BLaER1 treated with 17β-estradiol and CSF1 and Interleukin-3, amounts not matched to agents 10 nM and 100 nM (cell line): ENCODE measurements around the gene SPAG17.

Experiments
- H3K27ac ChIP-seq, 11 experiments: shearing (Covaris generic); formaldehyde crosslinking; 2 replicates each; pipeline ENCODE4 v1.8.1; 2022
- H3K27me3 ChIP-seq, 11 experiments: shearing (Covaris generic); formaldehyde crosslinking; 2 replicates each; pipeline ENCODE4 v1.8.1; 2022
- H3K36me3 ChIP-seq, 11 experiments: shearing (Covaris generic); formaldehyde crosslinking; 2 replicates each; pipeline ENCODE4 v1.8.1; 2022
- H3K4me1 ChIP-seq, 10 experiments: shearing (Covaris generic); formaldehyde crosslinking; 2 replicates each; pipeline ENCODE4 v1.8.1; 2022
- H3K4me2 ChIP-seq, 11 experiments: shearing (Covaris generic); formaldehyde crosslinking; 2 replicates each; pipeline ENCODE4 v1.8.1; 2022
- H3K4me3 ChIP-seq, 10 experiments: shearing (Covaris generic); formaldehyde crosslinking; 2 replicates each; pipeline ENCODE4 v1.8.1; 2022
- H3K9ac ChIP-seq, 11 experiments: shearing (Covaris generic); formaldehyde crosslinking; 2 replicates each; pipeline ENCODE4 v1.8.1; 2022
- H3K9me3 ChIP-seq, 11 experiments: shearing (Covaris generic); formaldehyde crosslinking; replicated peaks in 1 of 11; 2 replicates each; pipeline ENCODE4 v1.8.1; 2022
- H4K20me1 ChIP-seq, 11 experiments: shearing (Covaris generic); formaldehyde crosslinking; 2 replicates each; pipeline ENCODE4 v1.8.1; 2022
- Cebpa-rat ChIP-seq, 11 experiments: shearing (Covaris generic); IDR thresholded peaks; 2 replicates each; pipeline ENCODE4 v1.8.1; 2022

SPAG17 gene

GRCh38 chr1:118116909-118117308 is 68.1 kb downstream of the SPAG17 start:
- no peaks in the 10 kb centered on the region for H3K27me3 ChIP-seq
- H3K9ac ChIP-seq: no peak overlapping the region
- no peaks in the 10 kb centered on the region for H4K20me1 ChIP-seq
- H3K27ac ChIP-seq: no peak overlapping the region
- no peak overlapping the region for H3K4me2 ChIP-seq
- H3K9me3 ChIP-seq: no peaks in the 10 kb centered on the region
- H3K4me3 ChIP-seq: no peak overlapping the region
- no peaks in the 10 kb centered on the region for H3K36me3 ChIP-seq
- no peaks in the 10 kb centered on the region for H3K4me1 ChIP-seq
- no peak for TF ChIP-seq Cebpa-rat (IDR thresholded peaks at IDR 0.05)

GRCh38 chr1:118116401-118116800 is 68.6 kb downstream of the SPAG17 start:
- H3K36me3 ChIP-seq: no peaks in the 10 kb centered on the region
- no peaks in the 10 kb centered on the region for H3K9me3 ChIP-seq
- TF ChIP-seq Cebpa-rat (IDR thresholded peaks at IDR 0.05): no peak
- H3K27ac ChIP-seq: no peak overlapping the region
- peaks cover under 1 to 4% (median 3%) of the 10 kb centered on the region in 10 experiments; a peak in 15 of 20 replicates for H3K4me1 ChIP-seq
- H3K27me3 ChIP-seq: no peaks in the 10 kb centered on the region
- H3K9ac ChIP-seq: no peak overlapping the region
- no peaks in the 10 kb centered on the region for H4K20me1 ChIP-seq
- no peak overlapping the region for H3K4me3 ChIP-seq
- no peak overlapping the region for H3K4me2 ChIP-seq

GRCh38 chr1:118115567-118116295 is 69.3 kb downstream of the SPAG17 start:
- no peak overlapping the region for H3K4me2 ChIP-seq
- no peaks in the 10 kb centered on the region for H3K9me3 ChIP-seq
- H3K36me3 ChIP-seq: no peaks in the 10 kb centered on the region
- no peaks in the 10 kb centered on the region for H3K27me3 ChIP-seq
- no peak overlapping the region for H3K27ac ChIP-seq
- TF ChIP-seq Cebpa-rat (IDR thresholded peaks at IDR 0.05): no peak
- H3K4me1 ChIP-seq: peaks cover 5 to 9% (median 8%) of the 10 kb centered on the region in 10 experiments; a peak in 15 of 20 replicates
- H4K20me1 ChIP-seq: no peaks in the 10 kb centered on the region
- no peak overlapping the region for H3K9ac ChIP-seq
- H3K4me3 ChIP-seq: no peak overlapping the region

GRCh38 chr1:118113261-118113660 is 71.8 kb downstream of the SPAG17 start:
- Histone ChIP-seq H3K36me3 (no peaks in the 10 kb centered on the region), H3K9ac (no peak overlapping the region), H3K9me3 (no peaks in the 10 kb centered on the region), H4K20me1 (no peaks in the 10 kb centered on the region), H3K4me3 (no peak overlapping the region), H3K27me3 (no peaks in the 10 kb centered on the region), H3K4me2 (no peak overlapping the region), H3K27ac (no peak overlapping the region), H3K4me1 (peaks cover 5 to 9% (median 8%) of the 10 kb centered on the region in 10 experiments; a peak in 15 of 20 replicates)
- TF ChIP-seq Cebpa-rat (IDR thresholded peaks at IDR 0.05): no peak

- no peak overlapping the region for H3K9ac ChIP-seq
- TF ChIP-seq Cebpa-rat (IDR thresholded peaks at IDR 0.05): no peak
- no peak overlapping the region for H3K27ac ChIP-seq
- no peaks in the 10 kb centered on the region for H4K20me1 ChIP-seq
- no peaks in the 10 kb centered on the region for H3K9me3 ChIP-seq
- 0 out of 22 replicates have a peak overlapping the region, but pooled peaks of 4 of the 11 experiments have one; percentile 31 to 52 (median 42) for H3K4me2 ChIP-seq
- no peaks in the 10 kb centered on the region for H3K36me3 ChIP-seq
- H3K4me1 ChIP-seq: peaks cover 5 to 13% (median 8%) of the 10 kb centered on the region in 10 experiments; a peak in 15 of 20 replicates
- no peaks in the 10 kb centered on the region for H3K27me3 ChIP-seq
- no peak overlapping the region for H3K4me3 ChIP-seq
Observed at GRCh38 chr1:118110580-118110979, 74.4 kb downstream of the SPAG17 start.

- Histone ChIP-seq H3K36me3 (no peaks in the 10 kb centered on the region), H3K9me3 (no peaks in the 10 kb centered on the region), H3K27ac (no peak overlapping the region), H3K27me3 (no peaks in the 10 kb centered on the region), H3K4me2 (no peak overlapping the region), H3K4me3 (no peak overlapping the region), H4K20me1 (no peaks in the 10 kb centered on the region), H3K9ac (no peak overlapping the region), H3K4me1 (peaks cover 0 to 4% (median 0%) of the 10 kb centered on the region in 10 experiments; a peak in 1 of 20 replicates)
- no peak for TF ChIP-seq Cebpa-rat (IDR thresholded peaks at IDR 0.05)
Observed at GRCh38 chr1:118104951-118105350, 80.1 kb downstream of the SPAG17 start.

- no peaks in the 10 kb centered on the region for H3K27me3 ChIP-seq
- H4K20me1 ChIP-seq: no peaks in the 10 kb centered on the region
- H3K36me3 ChIP-seq: no peaks in the 10 kb centered on the region
- no peak overlapping the region for H3K9ac ChIP-seq
- H3K27ac ChIP-seq: no peak overlapping the region
- H3K4me1 ChIP-seq: peaks cover 0 to 4% (median 0%) of the 10 kb centered on the region in 10 experiments; a peak in 1 of 20 replicates
- no peak for TF ChIP-seq Cebpa-rat (IDR thresholded peaks at IDR 0.05)
- no peaks in the 10 kb centered on the region for H3K9me3 ChIP-seq
- no peak overlapping the region for H3K4me3 ChIP-seq
- H3K4me2 ChIP-seq: no peak overlapping the region
Observed at GRCh38 chr1:118102445-118102844, 82.6 kb downstream of the SPAG17 start.

GRCh38 chr1:118101999-118102398 is 83.0 kb downstream of the SPAG17 start:
- H4K20me1 ChIP-seq: no peaks in the 10 kb centered on the region
- H3K4me1 ChIP-seq: no peaks in the 10 kb centered on the region; a peak in 1 of 20 replicates
- H3K9me3 ChIP-seq: no peaks in the 10 kb centered on the region
- no peak overlapping the region for H3K4me2 ChIP-seq
- no peak overlapping the region for H3K4me3 ChIP-seq
- no peak overlapping the region for H3K27ac ChIP-seq
- TF ChIP-seq Cebpa-rat (IDR thresholded peaks at IDR 0.05): no peak
- no peak overlapping the region for H3K9ac ChIP-seq
- no peaks in the 10 kb centered on the region for H3K36me3 ChIP-seq
- no peaks in the 10 kb centered on the region for H3K27me3 ChIP-seq

- Histone ChIP-seq H3K27ac (no peak overlapping the region), H3K9me3 (no peaks in the 10 kb centered on the region), H3K4me1 (no peaks in the 10 kb centered on the region), H3K36me3 (no peaks in the 10 kb centered on the region), H4K20me1 (no peaks in the 10 kb centered on the region), H3K4me3 (no peak overlapping the region), H3K4me2 (no peak overlapping the region), H3K9ac (no peak overlapping the region), H3K27me3 (no peaks in the 10 kb centered on the region)
- no peak for TF ChIP-seq Cebpa-rat (IDR thresholded peaks at IDR 0.05)
Observed at GRCh38 chr1:118101515-118101844, 83.5 kb downstream of the SPAG17 start.
